Measurements from ENCODE around the gene ADAM22.

ADAM22 gene

GRCh38 chr7:87999261-87999660, 65.2 kb downstream of the ADAM22 start:
- DNase-seq (ENCODE audit: low read depth) = no peak
- TF ChIP-seq CTCF (IDR thresholded peaks at IDR 0.05; ENCODE audit: insufficient read depth, low read depth, low read length, missing control alignments) = no peak
- no peak overlapping the region for H3K4me3 ChIP-seq (ENCODE audit: low read length)

GRCh38 chr7:88001744-88002530, 67.9 kb downstream of the ADAM22 start:
- no peak for TF ChIP-seq CTCF (IDR thresholded peaks at IDR 0.05; ENCODE audit: insufficient read depth, low read depth, low read length, missing control alignments)
- no peak for DNase-seq (ENCODE audit: low read depth)
- H3K4me3 ChIP-seq (ENCODE audit: low read length) = no peak overlapping the region

DNA sequence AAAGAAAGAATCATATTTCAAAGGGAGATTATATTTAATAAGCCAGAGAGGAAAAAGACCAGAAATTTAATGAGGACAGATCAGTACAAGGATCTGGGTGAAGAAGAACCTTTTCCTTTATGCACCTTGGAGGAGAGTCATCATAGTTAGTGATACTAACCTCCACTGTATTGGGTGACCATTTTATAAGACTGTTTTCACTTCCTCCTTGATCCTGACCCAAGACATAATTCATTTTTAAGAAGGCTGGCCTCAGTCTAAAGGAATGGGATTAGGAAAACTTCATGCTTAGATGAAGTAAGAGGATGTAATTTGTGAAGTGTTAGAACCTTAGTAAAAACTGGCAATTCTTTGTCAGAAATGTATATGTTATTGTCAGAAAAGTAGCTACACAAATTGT, 68.6 kb downstream of the ADAM22 start:
- H3K4me3 ChIP-seq (ENCODE audit: low read length) = no peak overlapping the region
- no peak for TF ChIP-seq CTCF (IDR thresholded peaks at IDR 0.05; ENCODE audit: insufficient read depth, low read depth, low read length, missing control alignments)
- DNase-seq (ENCODE audit: low read depth) = no peak

DNA sequence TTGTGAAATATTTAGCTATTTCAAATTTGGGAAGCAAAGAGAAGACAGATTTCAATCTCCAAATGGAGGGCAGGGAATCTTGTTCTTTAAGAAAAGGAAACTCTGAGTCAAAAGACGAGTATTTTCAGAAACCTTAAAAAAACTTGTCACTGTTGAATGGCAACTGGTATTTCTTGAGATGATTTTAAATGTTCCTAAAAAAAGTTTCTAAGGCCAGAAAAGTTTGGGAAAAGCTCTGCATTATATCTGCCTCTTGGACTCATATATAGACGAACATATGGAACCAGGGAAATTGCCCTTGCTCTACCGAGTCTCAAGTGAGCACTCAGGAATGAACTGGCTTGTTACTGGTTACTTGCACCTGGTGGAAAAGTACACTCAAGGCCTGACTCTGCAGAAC, 69.5 kb downstream of the ADAM22 start:
- no peak for TF ChIP-seq CTCF (IDR thresholded peaks at IDR 0.05; ENCODE audit: insufficient read depth, low read depth, low read length, missing control alignments)
- no peak for DNase-seq (ENCODE audit: low read depth)
- no peak overlapping the region for H3K4me3 ChIP-seq (ENCODE audit: low read length)

DNA sequence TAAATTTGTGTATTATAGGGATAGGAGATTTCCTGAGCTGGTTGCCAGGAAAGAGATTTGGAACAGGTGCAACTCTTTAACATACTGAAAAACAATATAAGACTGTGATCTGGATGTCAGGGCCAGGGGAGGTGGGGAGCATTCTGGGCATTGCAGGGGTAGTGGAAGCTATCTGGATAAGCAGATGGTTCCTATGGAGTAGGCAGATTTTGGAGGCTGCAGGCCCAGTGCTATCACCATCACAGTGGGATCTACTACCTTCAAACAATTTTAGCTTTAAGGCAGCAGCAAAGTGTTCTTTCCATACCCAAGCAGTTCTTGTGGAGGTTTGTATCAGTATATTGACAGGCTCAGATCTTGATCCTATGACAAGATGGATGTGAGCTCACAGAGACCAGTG, 71.1 kb downstream of the ADAM22 start:
- TF ChIP-seq CTCF (IDR thresholded peaks at IDR 0.05; ENCODE audit: insufficient read depth, low read depth, low read length, missing control alignments) = no peak
- DNase-seq (ENCODE audit: low read depth) = no peak
- no peak overlapping the region for H3K4me3 ChIP-seq (ENCODE audit: low read length)

DNA sequence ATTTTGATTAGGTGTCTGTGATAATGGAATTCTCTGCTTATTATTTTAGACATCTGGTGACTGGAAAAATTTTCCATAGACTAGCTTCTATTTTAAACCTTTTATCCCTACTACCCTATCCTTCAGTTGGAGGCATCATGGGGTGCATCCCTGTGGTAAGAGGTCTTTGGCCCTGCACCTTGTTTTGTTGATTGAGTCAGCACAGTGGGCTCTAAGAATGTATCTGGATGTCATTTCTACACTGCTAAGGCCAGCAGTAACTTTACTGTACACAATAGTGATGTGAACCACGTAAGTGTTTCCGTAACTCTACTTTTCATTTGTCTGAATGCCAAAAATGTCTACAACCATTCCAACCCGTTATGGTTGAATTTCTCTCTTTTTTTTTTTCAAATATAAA, 75.6 kb downstream of the ADAM22 start:
- no peak for DNase-seq (ENCODE audit: low read depth)
- H3K4me3 ChIP-seq (ENCODE audit: low read length) = no peak overlapping the region
- TF ChIP-seq CTCF (IDR thresholded peaks at IDR 0.05; ENCODE audit: insufficient read depth, low read depth, low read length, missing control alignments) = no peak

- TF ChIP-seq CTCF (IDR thresholded peaks at IDR 0.05; ENCODE audit: insufficient read depth, low read depth, low read length, missing control alignments) = no peak
- no peak overlapping the region for H3K4me3 ChIP-seq (ENCODE audit: low read length)
- DNase-seq (ENCODE audit: low read depth) = no peak
Observed at GRCh38 chr7:88012086-88012485, 78.0 kb downstream of the ADAM22 start.
